Keratinocyte (primary cell): ENCODE results near the gene TWIST2. TPM values are rescaled to one million over a fixed set of nuclear protein-coding genes. Genes with fewer than 3 reads are reported as not detected.

Experiments
- DNase-seq: peaks from one replicate; pipeline ENCODE4 v3.0.0-alpha.2; 2011; ENCODE audit warnings: low read depth, missing footprints, low spot score
- FAIRE-seq: peaks from 2 replicates; lab custom pipeline; 2011; peaks lifted over from hg19 to GRCh38; lab: Jason Lieb, UNC
- H2AFZ ChIP-seq: 2 replicates; pipeline ENCODE4 v1.6.0; 2012; ENCODE audit warnings: low read length, control low read depth, inconsistent platforms; ENCODE audit not compliant: control insufficient read depth
- H3K27ac ChIP-seq: 2 replicates; pipeline ENCODE4 v1.5.1; 2011; ENCODE audit warnings: low read length; ENCODE audit not compliant: control insufficient read depth, insufficient read depth
- H3K27me3 ChIP-seq: 3 replicates; pipeline ENCODE4 v1.6.0; 2011; ENCODE audit warnings: low read length; ENCODE audit not compliant: control insufficient read depth, insufficient read depth; ENCODE audit errors: extremely low read depth
- H3K36me3 ChIP-seq, 2 experiments: 2 replicates in 1 of 2; 3 replicates in 1 of 2; pipeline ENCODE4 v1.5.1; 2011; ENCODE audit warnings: low read length in 2 of 2, mild to moderate bottlenecking in 1 of 2; ENCODE audit not compliant: control insufficient read depth in 2 of 2, insufficient read depth in 2 of 2; ENCODE audit errors: extremely low read depth in 1 of 2
- H3K4me1 ChIP-seq: 3 replicates; pipeline ENCODE4 v1.5.1; 2011; ENCODE audit warnings: low read length; ENCODE audit not compliant: control insufficient read depth, insufficient read depth; ENCODE audit errors: extremely low read depth
- H3K4me2 ChIP-seq: 3 replicates; pipeline ENCODE4 v1.6.0; 2011; ENCODE audit warnings: low read depth, low read length; ENCODE audit not compliant: control insufficient read depth, insufficient read depth; ENCODE audit errors: extremely low read depth
- H3K4me3 ChIP-seq, 3 experiments: fragments of 200-600 bp in 1 of 3; sonication (generic) in 1 of 3; 2 replicates in 2 of 3; 3 replicates in 1 of 3; pipeline ENCODE4 v1.5.1; 2011 to 2016; ENCODE audit warnings: low read length in 3 of 3, mild to moderate bottlenecking in 3 of 3, control low read depth in 2 of 3, inconsistent platforms in 1 of 3, low read depth in 1 of 3, mixed read lengths in 1 of 3, mixed run types in 1 of 3, moderate library complexity in 1 of 3; ENCODE audit not compliant: control insufficient read depth in 2 of 3, insufficient read depth in 2 of 3; ENCODE audit errors: extremely low read depth in 1 of 3
- H3K79me2 ChIP-seq: 2 replicates; pipeline ENCODE4 v1.6.0; 2012; ENCODE audit warnings: low read length; ENCODE audit not compliant: control insufficient read depth, insufficient read depth
- H3K9ac ChIP-seq: 3 replicates; pipeline ENCODE4 v1.6.0; 2011; ENCODE audit warnings: low read length; ENCODE audit not compliant: control insufficient read depth, insufficient read depth; ENCODE audit errors: extremely low read depth
- H3K9me1 ChIP-seq: 3 replicates; pipeline ENCODE4 v1.6.0; 2011; ENCODE audit warnings: low read length; ENCODE audit not compliant: control insufficient read depth, insufficient read depth; ENCODE audit errors: extremely low read depth
- H3K9me3 ChIP-seq: 2 replicates; pipeline ENCODE4 v1.5.1; 2012; ENCODE audit warnings: low read depth, low read length; ENCODE audit not compliant: control insufficient read depth
- H4K20me1 ChIP-seq: 3 replicates; pipeline ENCODE4 v1.6.0; 2011; ENCODE audit warnings: low read length; ENCODE audit not compliant: control insufficient read depth, insufficient read depth; ENCODE audit errors: extremely low read depth
- EZH2 ChIP-seq: IDR thresholded peaks from one replicate; pipeline ENCODE4 v1.6.1; 2012; ENCODE audit warnings: inconsistent platforms, mild to moderate bottlenecking, low read length, moderate library complexity
- dilution Hi-C: fragments of 300-500 bp; cut with MboI; formaldehyde crosslinking; loops from one replicate; pipeline ENCODE4 v1.7.0; 2020; ENCODE audit warnings: low sequenced_read_pairs; ENCODE audit not compliant: extremely low pct_ligation_motif_present
- polyA plus RNA-seq, 5 experiments: library from polyadenylated mRNA; depleted of rRNA in 3 of 5; stranded (reverse) in 3 of 5; stranded (forward) in 1 of 5; unstranded in 1 of 5; fragments of >200 nt; gene quantifications; 1 replicate in 1 of 5; 2 replicates in 3 of 5; 3 replicates in 1 of 5; pipeline versions ENCODE4 v1.2.1 to v1.2.3, GENCODE V29; 2011 to 2012; ENCODE audit warnings: missing spikeins in 2 of 5, low read depth in 1 of 5, low replicate concordance in 1 of 5
- TF ChIP-seq, protein P1 (sequence below), 3 experiments: IDR thresholded peaks in 1 of 3; conservative IDR thresholded peaks in 1 of 3; optimal IDR thresholded peaks in 1 of 3; 2 replicates in 2 of 3; 3 replicates in 1 of 3; pipeline versions ENCODE3 to v1.5.1; 2011; ENCODE audit warnings: low read length in 3 of 3, mild to moderate bottlenecking in 3 of 3, moderate library complexity in 2 of 3, control low read depth in 1 of 3, inconsistent platforms in 1 of 3; ENCODE audit not compliant: insufficient read depth in 2 of 3; ENCODE audit errors: extremely low read depth in 1 of 3

The TWIST2 gene
- polyA plus RNA-seq, 1 donor (not counting 4 experiments of a cell fraction or from before 2014, with no cell fraction given) = 5.5 TPM

DNA sequence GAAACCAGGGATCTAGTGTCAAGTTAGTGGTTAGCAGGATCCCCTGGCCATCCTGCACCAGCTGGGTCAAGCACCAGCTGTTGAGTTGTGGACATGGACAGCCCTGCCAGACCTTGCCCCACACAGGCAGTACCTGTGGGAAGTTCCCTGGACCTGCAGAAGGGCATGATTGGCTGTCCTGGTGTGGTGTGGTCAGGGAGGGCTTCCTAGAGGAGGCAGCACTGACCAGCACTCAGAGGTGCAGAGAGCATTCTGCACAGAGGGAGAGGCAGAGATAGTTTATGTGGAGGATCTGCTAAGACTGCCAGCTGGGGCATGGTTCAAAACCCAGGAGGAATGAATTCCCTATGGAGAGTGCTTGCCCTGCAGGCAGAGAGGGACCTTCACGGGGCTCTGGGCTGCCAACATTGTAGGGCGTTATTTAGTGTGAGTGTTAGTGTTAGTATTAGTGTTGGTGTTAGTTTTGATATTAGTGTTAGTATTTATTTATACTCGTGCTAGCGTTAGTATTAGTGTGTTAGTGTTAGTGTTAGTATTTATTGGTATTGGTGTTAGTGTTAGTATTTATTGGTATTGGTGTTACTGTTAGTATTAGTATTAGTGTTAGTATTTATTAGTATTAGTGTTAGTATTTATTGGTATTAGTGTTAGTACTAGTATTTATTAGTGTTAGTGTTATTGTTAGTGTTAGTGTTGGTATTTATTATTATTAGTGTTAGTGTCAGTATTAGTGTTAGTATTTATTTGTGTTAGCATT is 31.9 kb downstream of the TWIST2 start:
- no peaks in the 10 kb centered on the region for H3K9me1 ChIP-seq
- H3K79me2 ChIP-seq = no peaks in the 10 kb centered on the region
- DNase-seq (no peak), FAIRE-seq (no peak)
- peaks cover 19% of the 10 kb centered on the region for H3K27me3 ChIP-seq
- no peak overlapping the region for H3K4me3 ChIP-seq
- H3K9ac ChIP-seq = no peak overlapping the region
- no peak overlapping the region for H3K4me2 ChIP-seq
- no peak overlapping the region for H2AFZ ChIP-seq
- no peaks in the 10 kb centered on the region for H3K4me1 ChIP-seq
- no peaks in the 10 kb centered on the region for H4K20me1 ChIP-seq
- TF ChIP-seq, protein P1, sequence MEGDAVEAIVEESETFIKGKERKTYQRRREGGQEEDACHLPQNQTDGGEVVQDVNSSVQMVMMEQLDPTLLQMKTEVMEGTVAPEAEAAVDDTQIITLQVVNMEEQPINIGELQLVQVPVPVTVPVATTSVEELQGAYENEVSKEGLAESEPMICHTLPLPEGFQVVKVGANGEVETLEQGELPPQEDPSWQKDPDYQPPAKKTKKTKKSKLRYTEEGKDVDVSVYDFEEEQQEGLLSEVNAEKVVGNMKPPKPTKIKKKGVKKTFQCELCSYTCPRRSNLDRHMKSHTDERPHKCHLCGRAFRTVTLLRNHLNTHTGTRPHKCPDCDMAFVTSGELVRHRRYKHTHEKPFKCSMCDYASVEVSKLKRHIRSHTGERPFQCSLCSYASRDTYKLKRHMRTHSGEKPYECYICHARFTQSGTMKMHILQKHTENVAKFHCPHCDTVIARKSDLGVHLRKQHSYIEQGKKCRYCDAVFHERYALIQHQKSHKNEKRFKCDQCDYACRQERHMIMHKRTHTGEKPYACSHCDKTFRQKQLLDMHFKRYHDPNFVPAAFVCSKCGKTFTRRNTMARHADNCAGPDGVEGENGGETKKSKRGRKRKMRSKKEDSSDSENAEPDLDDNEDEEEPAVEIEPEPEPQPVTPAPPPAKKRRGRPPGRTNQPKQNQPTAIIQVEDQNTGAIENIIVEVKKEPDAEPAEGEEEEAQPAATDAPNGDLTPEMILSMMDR (optimal IDR thresholded peaks at IDR 0.05 in 1 of 3, IDR thresholded peaks at IDR 0.05 in 1 of 3, conservative IDR thresholded peaks at IDR 0.05 in 1 of 3; ENCODE audit: extremely low read depth in 1 of 3, insufficient read depth in 2 of 3, low read length in 3 of 3) = no peak
- TF ChIP-seq EZH2 = no peak
- H3K36me3 ChIP-seq = no peaks in the 10 kb centered on the region
- no peaks in the 10 kb centered on the region for H3K9me3 ChIP-seq
- dilution Hi-C loops = no loop called here
- no peak overlapping the region for H3K27ac ChIP-seq

- H3K9me1 ChIP-seq = no peaks in the 10 kb centered on the region
- no peaks in the 10 kb centered on the region for H3K79me2 ChIP-seq
- no peaks in the 10 kb centered on the region for H3K4me1 ChIP-seq
- H3K4me2 ChIP-seq = no peak overlapping the region
- H4K20me1 ChIP-seq = no peaks in the 10 kb centered on the region
- DNase-seq (no peak), FAIRE-seq (no peak)
- H2AFZ ChIP-seq = no peak overlapping the region
- TF ChIP-seq, protein P1 (optimal IDR thresholded peaks at IDR 0.05 in 1 of 3, IDR thresholded peaks at IDR 0.05 in 1 of 3, conservative IDR thresholded peaks at IDR 0.05 in 1 of 3; ENCODE audit: extremely low read depth in 1 of 3, insufficient read depth in 2 of 3, low read length in 3 of 3) = no peak
- no peak for TF ChIP-seq EZH2
- dilution Hi-C loops = no loop called here
- no peak overlapping the region for H3K4me3 ChIP-seq
- H3K27ac ChIP-seq = no peak overlapping the region
- H3K9ac ChIP-seq = no peak overlapping the region
- no peaks in the 10 kb centered on the region for H3K36me3 ChIP-seq
- no peaks in the 10 kb centered on the region for H3K9me3 ChIP-seq
- peaks cover 13% of the 10 kb centered on the region for H3K27me3 ChIP-seq
Measured at GRCh38 chr2:238881353-238882081, 33.6 kb downstream of the TWIST2 start.
